ENCODE measurements around the gene B9D1.

DNA sequence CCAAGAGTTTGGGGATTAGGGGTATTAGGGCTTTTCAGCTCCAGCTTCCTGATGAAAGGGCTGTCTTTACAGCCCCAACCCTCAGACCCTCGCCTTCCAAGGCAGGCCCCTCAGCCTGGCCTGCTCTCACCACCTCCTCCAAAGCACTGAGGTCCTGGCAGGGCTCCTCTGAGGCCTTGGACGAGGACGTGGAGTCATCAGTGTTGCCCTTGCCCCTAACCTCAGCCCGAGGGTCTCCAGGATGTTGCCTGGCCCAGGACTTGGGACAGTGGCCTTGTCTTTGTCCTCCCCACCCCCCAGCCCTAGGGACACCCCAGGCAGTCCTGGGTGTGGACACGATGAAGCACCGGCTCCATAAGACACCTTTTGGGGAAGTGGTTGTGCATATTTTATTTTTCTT, 28.2 kb downstream of the B9D1 start:
- no peak for TF ChIP-seq GATA3 (IDR thresholded peaks at IDR 0.05; ENCODE audit: low read depth, low read length)
- TF ChIP-seq GATA2 (IDR thresholded peaks at IDR 0.05; ENCODE audit: low read depth, low read length), result no peak

Measured in SH-SY5Y (cell line).